ENCODE measurements around the gene PTTG1IP.
A peak's percentile ranks its signal among the peaks of the same experiment; 100 is the strongest.

The PTTG1IP gene

DNA sequence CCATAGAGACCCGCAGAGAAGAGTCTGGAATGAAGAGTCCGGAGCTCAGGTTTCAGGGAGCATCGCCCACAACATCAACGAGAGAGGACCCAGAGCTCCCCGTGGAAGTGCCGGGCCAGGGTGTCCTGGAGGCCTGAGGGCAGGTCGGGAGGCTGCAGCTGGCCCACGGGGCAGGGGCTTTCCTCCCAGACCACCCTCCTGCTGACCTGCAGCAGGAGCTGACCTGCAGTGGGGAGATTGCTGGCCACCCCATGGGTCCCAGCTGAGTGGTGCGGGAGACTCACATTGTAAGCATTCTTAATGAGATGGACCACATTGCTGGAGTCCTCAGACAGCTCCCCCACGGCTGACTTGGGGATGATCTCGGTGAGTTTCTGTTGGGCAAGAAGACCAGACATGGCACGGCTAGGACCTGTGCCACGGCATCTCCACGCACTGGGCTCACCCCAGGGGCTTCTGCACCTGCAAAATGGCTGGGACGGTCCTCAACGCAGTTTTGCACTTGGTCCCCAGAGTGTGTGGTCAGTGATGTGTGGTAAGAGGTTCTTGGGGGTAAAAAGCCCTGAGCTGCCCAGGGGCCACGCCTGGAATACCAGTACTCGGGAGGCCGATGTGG is 21.3 kb upstream of the PTTG1IP start:
- DNase-seq, result no peak

GRCh38 chr21:44893948-44894656 is 20.6 kb upstream of the PTTG1IP start:
- DNase-seq, result no peak

GRCh38 chr21:44893278-44893556 is 19.7 kb upstream of the PTTG1IP start:
- no peak for DNase-seq

DNA sequence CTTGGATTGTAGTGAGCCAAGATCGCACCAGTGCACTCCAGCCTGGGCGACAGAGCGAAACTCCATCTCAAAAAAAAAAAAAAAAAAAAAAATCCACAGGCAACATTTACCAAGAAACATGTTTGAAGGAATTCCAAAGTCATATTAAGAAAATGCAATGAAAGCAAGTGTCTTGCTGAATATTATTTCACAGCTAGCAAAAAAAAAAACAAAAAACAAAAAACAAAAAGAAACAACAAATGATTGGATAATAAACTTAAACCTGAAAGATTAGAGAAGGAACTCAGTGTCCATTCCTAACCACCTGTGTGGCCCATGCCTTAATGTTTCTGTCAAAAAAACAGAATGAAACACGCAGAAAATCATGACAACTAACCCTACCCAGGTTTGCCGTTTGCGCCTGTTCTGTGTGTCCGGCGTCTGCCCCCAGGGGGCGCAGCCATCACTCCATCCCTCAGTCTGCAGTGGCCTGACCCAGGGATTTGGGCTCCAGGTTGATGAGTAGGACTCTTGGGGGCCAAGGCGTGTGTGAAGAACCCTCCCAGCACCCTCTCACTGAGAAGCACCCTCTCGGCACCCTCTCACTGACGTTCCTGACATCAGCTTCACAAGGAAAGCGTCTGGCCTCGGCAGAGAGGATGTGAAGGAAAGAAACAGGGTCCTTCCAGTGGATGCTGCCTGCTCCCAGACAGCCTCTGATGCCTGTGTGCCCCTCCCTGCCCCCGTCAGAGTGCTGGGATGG is 19.2 kb upstream of the PTTG1IP start:
- peak; percentile 68 for DNase-seq

DNA sequence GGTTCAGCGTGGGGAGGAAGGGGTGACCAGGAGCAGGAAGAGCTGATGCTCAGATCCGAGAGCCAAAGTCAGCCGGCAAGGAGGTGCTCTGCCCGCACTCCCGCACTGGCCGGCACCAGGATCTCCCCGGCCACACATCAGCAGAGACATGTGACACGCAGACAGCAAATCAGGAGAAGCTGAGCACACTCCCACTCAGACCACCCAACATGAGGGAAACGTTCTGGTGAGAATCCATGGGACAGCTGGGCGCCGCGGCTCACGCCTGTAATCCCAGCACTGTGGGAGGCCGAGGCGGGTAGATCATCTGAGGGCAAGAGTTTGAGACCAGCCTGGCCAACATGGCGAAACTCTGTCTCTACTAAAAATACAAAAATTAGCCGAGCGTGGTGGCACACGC is 18.6 kb upstream of the PTTG1IP start:
- DNase-seq, result peak; percentile 47

GRCh38 chr21:44891631-44892031 is 18.1 kb upstream of the PTTG1IP start:
- DNase-seq, result no peak

DNA sequence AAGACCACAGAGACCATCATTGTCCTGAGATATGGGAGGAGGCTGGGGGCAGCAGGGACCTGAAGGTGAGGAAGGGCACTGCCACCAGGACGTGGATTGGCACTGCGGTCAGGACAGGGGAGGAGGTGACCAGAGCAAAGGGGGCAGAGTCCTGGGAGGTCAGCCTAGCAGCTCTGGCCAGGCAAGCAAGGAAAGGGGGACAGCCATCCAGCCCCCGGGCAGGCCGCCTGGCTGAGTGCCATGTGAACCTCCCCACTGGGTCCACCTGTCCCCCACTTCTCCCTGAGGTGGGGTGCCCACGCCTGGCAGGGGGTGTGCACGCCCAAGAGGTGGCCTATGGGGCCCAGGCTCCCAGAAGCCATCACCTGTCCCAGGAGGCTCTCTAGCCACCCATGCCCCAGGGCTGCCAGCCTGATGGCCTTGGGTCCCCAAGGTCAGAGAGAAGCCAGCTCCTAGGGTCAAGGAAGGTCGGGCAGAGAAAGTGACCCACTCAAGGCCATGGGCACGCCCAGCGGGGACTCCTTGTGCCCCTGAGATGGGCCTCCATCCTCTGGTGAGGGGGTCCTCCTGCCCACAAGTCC is 17.6 kb upstream of the PTTG1IP start:
- DNase-seq, result no peak

DNA sequence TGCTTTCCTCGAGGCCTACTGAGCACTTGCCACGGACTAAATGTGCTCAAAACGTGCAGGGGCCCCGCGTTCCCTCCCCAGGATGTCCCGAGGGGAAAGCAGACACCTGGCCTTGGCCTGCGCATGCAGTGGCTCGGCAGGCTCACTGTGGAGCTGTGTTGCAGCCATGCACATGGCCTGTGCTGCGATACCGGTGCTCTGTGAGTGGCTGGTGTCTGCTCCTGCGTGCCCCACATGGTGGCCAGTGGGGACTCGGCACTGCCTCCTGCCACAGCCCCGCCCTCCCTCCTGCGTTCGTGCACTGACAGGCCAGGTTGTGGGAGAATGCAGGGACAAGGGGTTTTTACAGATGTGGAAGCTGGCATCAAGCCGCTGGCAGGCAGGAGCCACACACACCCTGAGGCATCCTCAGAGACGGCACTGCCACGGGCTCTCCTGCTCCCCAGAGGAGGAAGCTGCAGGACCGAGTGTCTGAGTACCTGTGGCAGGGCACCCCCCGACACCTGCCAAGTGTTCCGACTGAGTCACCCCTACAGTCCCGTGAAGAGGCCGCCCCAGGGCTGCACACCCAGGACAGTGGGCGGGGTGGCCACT is 16.9 kb upstream of the PTTG1IP start:
- DNase-seq, result peak; percentile 49

DNA sequence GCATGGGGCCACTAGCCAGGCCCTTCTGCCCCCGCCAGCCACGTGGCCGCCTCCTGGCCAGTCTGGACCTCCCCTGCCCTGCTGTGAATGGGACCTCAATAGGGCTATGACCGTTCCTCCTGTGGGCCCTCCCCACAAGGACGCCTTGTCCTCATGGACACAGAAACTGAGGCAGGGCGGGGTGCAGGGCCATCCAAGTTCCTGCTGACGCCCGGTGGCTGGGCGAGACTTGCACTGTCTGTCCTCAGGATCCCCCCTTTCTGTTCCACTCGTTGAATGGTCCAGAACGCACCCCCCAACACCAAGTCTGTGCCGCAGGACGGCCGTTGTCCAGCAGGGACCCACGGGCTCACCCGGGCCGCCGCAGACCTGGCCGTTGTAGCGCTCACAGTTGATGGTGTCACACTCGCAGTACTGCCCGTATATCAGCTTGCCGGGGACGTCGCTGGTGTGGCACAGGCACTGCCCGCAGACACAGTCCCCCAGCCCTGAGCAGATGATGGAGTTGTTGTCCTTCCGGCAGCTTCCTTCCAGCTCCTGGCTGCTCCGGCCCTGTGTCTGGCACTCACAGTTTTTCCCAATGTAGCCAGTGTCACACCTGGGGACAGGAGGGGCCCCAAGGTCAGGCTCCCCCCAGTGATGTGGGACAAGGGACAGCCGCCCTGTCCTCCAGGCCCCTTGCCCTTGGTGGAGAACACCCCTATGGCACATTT is 16.3 kb upstream of the PTTG1IP start:
- no peak for DNase-seq

DNA sequence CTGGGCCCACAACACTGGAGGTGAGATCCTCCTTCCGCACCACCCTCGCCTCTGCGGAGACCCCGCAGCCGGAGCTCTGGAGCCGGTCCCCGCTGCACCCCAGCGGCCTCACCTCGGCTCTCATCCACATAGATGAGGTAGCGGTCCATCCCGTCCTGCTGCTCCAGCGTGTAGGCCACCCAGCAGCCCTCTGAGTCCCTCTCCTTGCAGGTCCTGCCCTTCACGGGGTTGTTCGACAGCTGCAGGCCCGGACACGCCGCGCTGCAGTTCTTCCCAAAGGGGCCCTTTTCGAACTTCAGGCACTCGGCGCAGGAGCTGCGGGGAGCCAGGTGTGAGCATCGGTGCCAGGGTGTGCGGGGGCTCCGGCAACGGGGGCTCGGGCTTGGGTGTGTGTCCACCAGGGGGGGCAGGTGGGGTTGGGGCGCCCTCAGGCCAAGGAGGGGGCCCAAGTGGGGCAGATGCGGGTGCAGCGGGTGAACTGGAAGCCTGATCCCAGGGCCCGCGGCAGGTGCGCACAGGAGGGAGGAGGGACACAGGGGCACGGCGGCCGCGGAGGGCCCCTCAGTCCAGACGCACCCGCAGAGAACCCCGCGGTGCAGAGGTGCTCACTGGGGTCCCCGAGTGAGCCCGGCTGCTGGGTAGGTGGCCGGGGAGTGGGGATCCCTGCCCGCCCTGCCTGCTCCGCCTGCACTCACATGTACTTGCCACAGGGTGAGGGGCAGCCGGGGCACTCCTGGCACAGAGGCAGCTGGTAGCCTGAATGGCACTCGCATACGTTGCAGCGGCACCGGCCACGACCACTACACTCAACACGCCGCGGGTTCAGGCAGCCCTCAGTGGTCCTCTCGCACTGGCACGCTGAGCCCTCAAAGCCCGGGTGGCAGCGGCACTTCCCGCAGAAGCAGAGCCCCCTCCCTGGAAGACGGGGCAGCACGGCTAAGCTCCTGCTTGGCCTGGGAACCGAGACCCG is 15.4 kb upstream of the PTTG1IP start:
- no peak for DNase-seq

DNA sequence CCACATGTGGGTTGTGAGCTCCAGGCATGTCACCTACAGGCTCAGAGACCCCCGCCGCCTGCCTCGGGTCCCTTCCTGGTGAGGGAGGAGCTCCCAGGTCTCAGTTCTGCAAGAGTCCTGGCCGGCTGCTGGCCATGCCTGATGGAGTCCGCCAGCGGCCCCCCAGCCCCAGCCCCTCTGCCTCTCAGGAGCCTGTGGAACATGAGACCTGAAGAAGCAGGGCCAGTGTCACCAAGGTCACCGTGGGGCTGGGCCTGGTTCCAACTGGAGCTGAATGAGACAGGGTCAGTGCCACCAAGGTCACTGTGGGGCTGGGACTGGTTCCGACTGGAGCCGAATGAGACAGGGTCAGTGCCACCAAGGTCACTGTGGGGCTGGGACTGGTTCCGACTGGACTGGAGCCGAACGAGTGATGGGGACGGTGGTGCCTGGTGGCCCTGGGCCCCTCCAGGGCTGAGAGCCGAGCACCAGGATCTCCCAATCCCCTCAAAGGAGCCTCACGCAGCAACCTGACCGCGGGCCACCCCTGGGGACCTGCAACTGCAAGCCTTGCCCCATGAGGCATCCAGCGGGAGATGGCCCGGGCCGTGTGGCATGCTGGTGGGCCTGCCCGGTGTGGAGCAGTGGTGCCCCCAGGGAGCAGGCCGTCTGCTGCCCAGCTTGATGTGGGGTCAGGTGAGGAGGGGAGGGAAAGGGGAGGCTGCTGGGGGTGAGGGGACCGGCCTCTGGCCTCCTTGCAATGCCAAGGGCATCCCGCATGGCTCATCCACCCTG is 14.5 kb upstream of the PTTG1IP start:
- DNase-seq, result no peak

- no peak for DNase-seq
These were observed 13.8 kb upstream of the PTTG1IP start for GRCh38 chr21:44887126-44887806.

DNA sequence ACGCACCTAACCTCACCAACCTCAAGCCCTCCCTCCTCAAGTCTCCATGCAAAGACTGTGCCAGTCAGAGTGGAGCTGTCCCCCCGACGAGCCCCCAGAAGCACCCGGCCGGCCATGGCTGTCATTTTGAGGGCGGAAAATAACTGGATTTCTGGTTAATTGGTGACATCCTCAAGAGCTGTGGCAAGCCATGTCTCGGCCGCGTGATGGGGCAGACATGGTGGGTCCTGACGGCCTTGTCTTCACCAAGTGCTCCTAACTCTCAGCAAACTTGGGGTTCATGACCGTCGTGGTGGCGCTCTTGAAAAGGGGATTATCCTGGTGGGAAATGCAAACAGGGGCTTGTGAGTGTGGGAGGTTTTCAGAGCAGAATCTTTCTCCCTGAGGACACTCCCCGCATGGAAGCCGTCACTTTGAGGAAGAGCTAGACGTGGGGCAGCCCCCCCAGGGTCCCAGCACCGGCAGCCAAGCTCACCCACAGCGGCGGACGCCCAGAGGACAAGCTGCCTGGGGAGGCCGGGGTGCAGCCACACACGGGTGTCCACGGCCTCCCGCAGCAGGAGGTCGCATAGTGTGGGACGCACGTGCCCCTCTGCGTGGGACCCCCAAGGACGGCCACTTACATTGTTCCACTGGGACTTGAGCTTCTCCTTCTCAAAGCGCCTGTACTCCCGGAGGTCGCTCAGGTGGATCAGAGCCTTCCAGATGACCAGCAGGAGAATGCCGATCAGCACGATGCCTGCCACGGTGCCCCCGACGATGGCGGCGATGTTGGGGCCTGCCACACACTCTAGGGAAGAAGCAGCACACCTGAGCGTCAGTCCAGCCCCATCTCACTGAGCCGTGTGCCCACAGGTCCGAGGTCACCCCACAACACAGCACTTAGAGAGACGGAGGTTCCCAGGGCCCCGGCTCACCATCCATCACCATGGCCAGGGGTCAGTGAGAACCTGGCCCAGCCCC is 12.9 kb upstream of the PTTG1IP start:
- DNase-seq, result no peak

DNA sequence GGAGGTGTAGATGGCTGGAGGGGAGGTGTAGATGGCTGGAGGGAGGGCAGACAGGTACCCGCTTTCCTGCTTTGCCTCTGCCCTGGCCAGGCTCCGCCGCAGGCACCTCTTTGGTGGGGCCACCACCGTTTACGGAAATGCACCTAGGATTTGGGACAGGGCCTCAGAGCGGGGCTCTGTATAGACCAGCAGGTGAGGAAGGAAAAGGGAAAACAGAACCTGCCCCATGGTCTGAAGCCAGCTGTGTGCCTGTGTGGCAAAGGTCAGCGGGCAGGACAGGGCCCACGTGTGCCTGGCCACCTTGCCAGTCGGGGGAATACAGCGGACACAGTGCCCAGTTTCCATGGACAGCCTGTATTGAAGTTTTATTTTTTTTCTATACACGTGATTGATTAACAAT is 12.1 kb upstream of the PTTG1IP start:
- no peak for DNase-seq

DNA sequence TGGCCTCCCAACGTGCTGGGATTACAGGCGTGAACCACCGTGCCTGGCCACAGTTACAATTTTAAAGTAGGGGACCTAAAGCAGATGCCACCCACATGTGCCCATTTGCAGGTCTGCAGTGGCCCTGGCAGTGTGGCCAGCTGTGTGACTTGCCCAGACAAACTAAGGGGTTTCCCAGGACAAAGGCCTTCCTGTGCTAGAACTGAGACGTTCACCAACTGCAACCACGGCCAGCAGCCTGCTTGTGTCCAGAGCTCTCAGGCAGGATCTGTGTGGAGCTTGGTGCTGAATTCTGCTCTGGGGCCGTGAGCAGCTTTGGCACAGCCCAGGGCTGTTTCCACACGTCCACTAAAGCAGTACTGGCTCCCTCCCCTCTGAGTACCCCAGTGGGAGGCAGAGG is 10.6 kb upstream of the PTTG1IP start:
- DNase-seq, result no peak

DNA sequence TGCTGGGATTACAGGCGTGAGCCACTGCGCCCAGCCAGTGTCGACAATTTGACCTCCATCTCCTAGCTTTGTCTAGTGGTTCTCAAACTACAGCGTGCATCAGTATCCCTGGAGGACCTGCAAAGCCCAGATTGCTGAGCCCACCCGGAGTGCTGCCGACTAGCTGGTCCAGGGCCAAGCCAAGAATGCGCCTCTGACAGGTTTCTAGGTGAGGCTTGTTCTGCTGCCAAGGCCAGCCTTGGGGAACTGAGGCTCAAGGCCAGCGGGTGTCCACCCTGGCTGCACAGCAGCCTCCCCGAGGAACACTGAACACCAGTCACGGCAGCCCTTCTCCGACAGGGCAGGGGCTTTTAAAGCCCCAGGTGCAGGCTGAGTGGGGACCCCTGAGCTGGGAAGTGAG is 9.8 kb upstream of the PTTG1IP start:
- no peak for DNase-seq

GRCh38 chr21:44881198-44881872 is 7.8 kb upstream of the PTTG1IP start:
- no peak for DNase-seq

DNA sequence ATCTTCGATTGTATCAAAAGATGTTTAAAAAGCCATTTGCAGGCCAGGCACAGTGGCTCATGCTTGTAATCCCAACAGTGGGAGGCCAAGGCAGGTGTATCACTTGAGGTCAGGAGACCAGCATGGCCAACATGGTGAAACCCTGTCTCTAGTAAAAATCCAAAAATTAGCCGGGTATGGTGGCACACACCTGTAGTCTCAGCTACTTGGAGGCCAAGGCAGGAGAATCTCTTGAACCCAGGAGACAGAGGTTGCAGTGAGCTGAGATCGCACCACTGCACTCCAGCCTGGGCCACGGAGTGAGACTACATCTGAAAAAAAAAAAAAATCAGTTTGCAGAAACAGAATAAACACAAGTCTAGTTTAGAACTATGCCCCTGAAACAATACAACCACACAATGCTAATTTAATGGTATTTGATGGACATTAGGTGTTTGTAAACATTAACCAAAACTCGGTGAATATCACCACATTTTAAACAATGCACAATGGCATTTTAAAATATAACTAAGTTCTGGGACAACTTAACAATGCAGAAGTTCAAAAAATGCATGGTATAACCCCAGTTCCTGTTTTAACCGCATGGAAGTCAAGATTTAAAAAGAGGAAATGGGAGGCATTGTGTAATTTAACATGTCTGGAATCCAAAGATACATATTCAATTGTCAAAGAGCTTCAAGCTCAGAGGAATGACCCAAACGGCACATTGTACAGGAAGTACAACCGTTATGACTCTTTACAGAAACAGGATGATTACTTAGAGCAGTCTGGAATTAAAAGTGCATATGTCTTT is 7.1 kb upstream of the PTTG1IP start:
- DNase-seq, result no peak
